ENCODE data around the gene PPP4C. TPM values are rescaled to one million over a fixed set of nuclear protein-coding genes. Genes with fewer than 3 reads are reported as not detected.
A peak's percentile ranks its signal among the peaks of the same experiment; 100 is the strongest.

Gene PPP4C
- total and polyA plus RNA-seq, 3 experiments from 2014 or later: 137 to 201 (median 149) TPM

GRCh38 chr16:30116291-30117207 is 40.8 kb downstream of the PPP4C start:
- Histone ChIP-seq H3K4me1 (ENCODE audit: insufficient read depth, low read length) (peaks cover 19% of the 10 kb centered on the region), H3K27ac (ENCODE audit: low read depth, low read length) (no peak overlapping the region), H3K36me3 (ENCODE audit: insufficient read depth, low read length) (peaks cover 9% of the 10 kb centered on the region), H3K9me3 (ENCODE audit: low read length) (no peaks in the 10 kb centered on the region), H3K4me3 (ENCODE audit: low read length) (no peak overlapping the region), H3K27me3 (ENCODE audit: insufficient read depth, low read length, poor library complexity, severe bottlenecking) (no peaks in the 10 kb centered on the region)
- ChIA-PET CTCF (interaction anchor here (1.6 kb wide), 1 partner anchor 24 kb away, joined by 4 read pairs; the partner anchor contains the start of gene TBX6), POLR2A (interaction anchor here (0.6 to 1.0 kb wide), 2 partner anchors 20 to 43 kb away, joined by 3 read pairs; no protein-coding TSS in a partner anchor)
- H3K36me3 Mint-ChIP-seq: peaks cover 0 to 51% (median 4%) of the 10 kb centered on the region in 3 donors
- no peaks in the 10 kb centered on the region for H3K9me3 Mint-ChIP-seq
- peaks cover 22 to 43% (median 26%) of the 10 kb centered on the region in 3 donors for H3K4me1 Mint-ChIP-seq
- no peak for DNase-seq
- H3K4me3 Mint-ChIP-seq: peak overlapping the region in 1 of 7 donors; percentile 13
- H3K27me3 Mint-ChIP-seq: no peaks in the 10 kb centered on the region
- H3K27ac Mint-ChIP-seq: peak overlapping the region in 1 of 8 donors; percentile 94

- Mint-ChIP-seq H3K27me3 (no peaks in the 10 kb centered on the region), H3K9me3 (no peaks in the 10 kb centered on the region), H3K27ac (peak overlapping the region in 1 of 8 donors; percentile 58), H3K36me3 (peaks cover 0 to 48% (median 4%) of the 10 kb centered on the region in 3 donors), H3K4me1 (peaks cover 31 to 51% (median 32%) of the 10 kb centered on the region in 3 donors), H3K4me3 (no peak overlapping the region)
- CTCF ChIA-PET: no interaction called here
- H3K27me3 ChIP-seq (ENCODE audit: insufficient read depth, low read length, poor library complexity, severe bottlenecking): no peaks in the 10 kb centered on the region
- peaks cover 9% of the 10 kb centered on the region for H3K36me3 ChIP-seq (ENCODE audit: insufficient read depth, low read length)
- H3K9me3 ChIP-seq (ENCODE audit: low read length): no peaks in the 10 kb centered on the region
- H3K4me1 ChIP-seq (ENCODE audit: insufficient read depth, low read length): peaks cover 26% of the 10 kb centered on the region
- DNase-seq: no peak
- POLR2A ChIA-PET: no interaction called here
- no peak overlapping the region for H3K27ac ChIP-seq (ENCODE audit: low read depth, low read length)
- no peak overlapping the region for H3K4me3 ChIP-seq (ENCODE audit: low read length)
These were observed 42.0 kb downstream of the PPP4C start for GRCh38 chr16:30117768-30118167.

GRCh38 chr16:30119428-30119827 is 43.6 kb downstream of the PPP4C start:
- H3K36me3 Mint-ChIP-seq: peaks cover 0 to 42% (median 4%) of the 10 kb centered on the region in 3 donors
- H3K27me3 ChIP-seq (ENCODE audit: insufficient read depth, low read length, poor library complexity, severe bottlenecking): no peaks in the 10 kb centered on the region
- H3K9me3 ChIP-seq (ENCODE audit: low read length): no peaks in the 10 kb centered on the region
- no peak for DNase-seq
- ChIA-PET POLR2A (interaction anchor here (2.5 kb wide), 1 partner anchor 64 kb away, joined by 9 read pairs; the partner anchor contains the start of gene CORO1A), CTCF (interaction anchor here (1.1 to 2.2 kb wide), 3 partner anchors 11 to 115 kb away, joined by 3 to 10 read pairs (median 5); partner anchors contain the start of gene TBX6)
- peak overlapping the region in 2 of 7 donors; percentile 34 to 57 for H3K4me3 Mint-ChIP-seq
- no peak overlapping the region for H3K27ac ChIP-seq (ENCODE audit: low read depth, low read length)
- peak overlapping the region in 6 of 8 donors; percentile 20 to 92 (median 37) for H3K27ac Mint-ChIP-seq
- H3K36me3 ChIP-seq (ENCODE audit: insufficient read depth, low read length): peaks cover 9% of the 10 kb centered on the region
- H3K9me3 Mint-ChIP-seq: no peaks in the 10 kb centered on the region
- H3K4me3 ChIP-seq (ENCODE audit: low read length): no peak overlapping the region
- H3K4me1 ChIP-seq (ENCODE audit: insufficient read depth, low read length): peaks cover 24% of the 10 kb centered on the region
- H3K27me3 Mint-ChIP-seq: no peaks in the 10 kb centered on the region
- peaks cover 31 to 43% (median 32%) of the 10 kb centered on the region in 3 donors for H3K4me1 Mint-ChIP-seq

- Histone ChIP-seq H3K4me1 (ENCODE audit: insufficient read depth, low read length) (peaks cover 15% of the 10 kb centered on the region), H3K36me3 (ENCODE audit: insufficient read depth, low read length) (peaks cover 9% of the 10 kb centered on the region), H3K27me3 (ENCODE audit: insufficient read depth, low read length, poor library complexity, severe bottlenecking) (no peaks in the 10 kb centered on the region), H3K27ac (ENCODE audit: low read depth, low read length) (no peak overlapping the region), H3K4me3 (ENCODE audit: low read length) (no peak overlapping the region), H3K9me3 (ENCODE audit: low read length) (no peaks in the 10 kb centered on the region)
- peak overlapping the region in 4 of 7 donors; percentile 57 to 85 (median 64) for H3K4me3 Mint-ChIP-seq
- CTCF ChIA-PET: interaction anchor here (1.0 to 2.2 kb wide), 5 partner anchors 10 to 116 kb away, joined by 3 to 10 read pairs (median 4); partner anchors contain the start of genes ALDOA and TBX6
- peaks cover 0 to 37% (median 4%) of the 10 kb centered on the region in 3 donors for H3K36me3 Mint-ChIP-seq
- no peaks in the 10 kb centered on the region for H3K27me3 Mint-ChIP-seq
- H3K9me3 Mint-ChIP-seq: no peaks in the 10 kb centered on the region
- POLR2A ChIA-PET: interaction anchor here (0.6 to 2.5 kb wide), 3 partner anchors 63 to 287 kb away, joined by 3 to 9 read pairs (median 5); partner anchors contain the start of gene CORO1A
- H3K4me1 Mint-ChIP-seq: peaks cover 20 to 36% (median 24%) of the 10 kb centered on the region in 3 donors
- DNase-seq: no peak
- H3K27ac Mint-ChIP-seq: peak overlapping the region in 7 of 8 donors; percentile 42 to 92 (median 77)
These were observed 44.7 kb downstream of the PPP4C start for GRCh38 chr16:30120340-30121105.

- H3K27me3 ChIP-seq (ENCODE audit: insufficient read depth, low read length, poor library complexity, severe bottlenecking): no peaks in the 10 kb centered on the region
- POLR2A ChIA-PET: interaction anchor here (1.1 kb wide), 1 partner anchor 64 kb away, joined by 5 read pairs; no protein-coding TSS in a partner anchor
- H3K9me3 Mint-ChIP-seq: no peaks in the 10 kb centered on the region
- peaks cover 9% of the 10 kb centered on the region for H3K36me3 ChIP-seq (ENCODE audit: insufficient read depth, low read length)
- H3K9me3 ChIP-seq (ENCODE audit: low read length): no peaks in the 10 kb centered on the region
- peak overlapping the region; percentile 43 for H3K27ac ChIP-seq (ENCODE audit: low read depth, low read length)
- peaks cover 20 to 35% (median 24%) of the 10 kb centered on the region in 3 donors for H3K4me1 Mint-ChIP-seq
- DNase-seq: no peak
- H3K4me1 ChIP-seq (ENCODE audit: insufficient read depth, low read length): peaks cover 11% of the 10 kb centered on the region
- H3K27ac Mint-ChIP-seq: peak overlapping the region; percentile 56 to 96 (median 86)
- H3K36me3 Mint-ChIP-seq: peaks cover 0 to 27% (median 4%) of the 10 kb centered on the region in 3 donors
- peak overlapping the region; percentile 63 for H3K4me3 ChIP-seq (ENCODE audit: low read length)
- H3K4me3 Mint-ChIP-seq: peak overlapping the region; percentile 80 to 95 (median 88)
- H3K27me3 Mint-ChIP-seq: no peaks in the 10 kb centered on the region
- CTCF ChIA-PET: no interaction called here
These were observed 46.2 kb downstream of the PPP4C start for GRCh38 chr16:30121741-30122571.

GRCh38 chr16:30122604-30123160 is 46.9 kb downstream of the PPP4C start:
- Histone ChIP-seq H3K9me3 (ENCODE audit: low read length) (no peaks in the 10 kb centered on the region), H3K4me3 (ENCODE audit: low read length) (peak overlapping the region; percentile 63), H3K27me3 (ENCODE audit: insufficient read depth, low read length, poor library complexity, severe bottlenecking) (no peaks in the 10 kb centered on the region), H3K27ac (ENCODE audit: low read depth, low read length) (peak overlapping the region; percentile 43), H3K4me1 (ENCODE audit: insufficient read depth, low read length) (peaks cover 11% of the 10 kb centered on the region), H3K36me3 (ENCODE audit: insufficient read depth, low read length) (peaks cover 9% of the 10 kb centered on the region)
- H3K36me3 Mint-ChIP-seq: peaks cover 0 to 20% (median 4%) of the 10 kb centered on the region in 3 donors
- peak overlapping the region; percentile 43 to 96 (median 89) for H3K27ac Mint-ChIP-seq
- H3K4me1 Mint-ChIP-seq: peaks cover 20 to 35% (median 24%) of the 10 kb centered on the region in 3 donors
- H3K4me3 Mint-ChIP-seq: peak overlapping the region; percentile 80 to 95 (median 88)
- H3K9me3 Mint-ChIP-seq: no peaks in the 10 kb centered on the region
- ChIA-PET POLR2A (interaction anchor here (1.0 kb wide), 1 partner anchor 29 kb away, joined by 4 read pairs; no protein-coding TSS in a partner anchor), CTCF (no interaction called here)
- H3K27me3 Mint-ChIP-seq: no peaks in the 10 kb centered on the region
- peak in 4 of 5 donors; percentile 6 to 49 (median 13) for DNase-seq

All from CD8-positive, alpha-beta memory T cell (primary cell).